Adrenal gland (tissue), 5 donors: ENCODE results near the gene THOC3.
"Not testable (repeated sequence)": the region's sequence is repeated elsewhere in the genome, so short reads cannot be mapped to it uniquely, and the experiment has no call there.

Source experiments
- CTCF ChIP-seq, 6 experiments: fragments of 450-650 bp in 4 of 6; fragments of 200-600 bp in 2 of 6; sonication (generic) in 1 of 6; IDR thresholded peaks; 1 replicate in 5 of 6; 2 replicates in 1 of 6; pipeline versions ENCODE4 v1.5.1 to v1.8.0; 2016 to 2021; ENCODE audit warnings: antibody characterized with exemption in 6 of 6, mild to moderate bottlenecking in 2 of 6, moderate library complexity in 1 of 6
- POLR2A ChIP-seq, 2 donors: fragments of 450-650 bp; IDR thresholded peaks; one replicate each; pipeline ENCODE4 v1.6.1; 2017; ENCODE audit warnings: antibody characterized with exemption in 2 of 2, mild to moderate bottlenecking in 2 of 2, moderate library complexity in 1 of 2
- donor health status: DM: no; HTN: no; CAD: no.

DNA sequence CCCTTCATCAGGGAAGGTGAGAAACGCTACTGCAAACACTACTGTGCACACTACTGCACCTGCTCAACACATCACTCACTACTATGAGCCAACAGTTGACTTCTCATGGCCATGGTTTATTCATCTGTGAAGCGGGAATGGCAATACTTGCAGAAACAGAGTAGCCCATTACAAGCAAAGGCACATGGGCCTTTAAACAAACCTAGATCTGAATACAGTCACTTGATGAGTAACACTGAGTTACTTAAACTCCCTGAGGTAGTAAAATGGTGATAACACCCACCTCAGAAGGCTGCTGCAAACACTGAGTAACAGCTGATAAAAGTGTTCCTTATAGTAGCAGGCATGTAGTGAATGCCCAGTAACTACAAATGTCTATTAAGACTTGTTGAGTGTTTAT lies 9.6 kb downstream of the THOC3 start:
- not testable (repeated sequence) for TF ChIP-seq CTCF, POLR2A (IDR thresholded peaks at IDR 0.05)
